Measurements from ENCODE around the gene INSIG1.

GRCh38 chr7:155326385-155326784 lies 28.7 kb downstream of the INSIG1 start:
- TF ChIP-seq CTCF (IDR thresholded peaks at IDR 0.05) (no peak), POLR2A (IDR thresholded peaks at IDR 0.05) (no peak)
